Caco-2 (cell line): ENCODE data around the gene SBF2. TPM values are rescaled to one million over a fixed set of nuclear protein-coding genes. Genes with fewer than 3 reads are reported as not detected.
A peak's percentile ranks its signal among the peaks of the same experiment; 100 is the strongest.

Experiments
- BruUV-seq: library from RNA; stranded (reverse); fragments of 400-500 nt; replicated peaks from 2 replicates; lab custom pipeline; 2021; lab: Mats Ljungman, UMichigan
- CTCF ChIA-PET: fragments of 300-600 bp; sonication (Branson Sonifier 250); formaldehyde crosslinking; loops from one replicate; lab custom pipeline; 2022; ENCODE audit warnings: antibody characterized with exemption; lab: Charles Lee
- POLR2A ChIA-PET: fragments of 300-600 bp; sonication (Branson Sonifier 250); formaldehyde crosslinking; loops from one replicate; lab custom pipeline; 2022; ENCODE audit warnings: antibody characterized with exemption; lab: Charles Lee
- DNase-seq, 2 experiments: peaks; one replicate each; pipeline versions ENCODE4 v3.0.0 to v3.0.0-alpha.2; 2020 to 2022
- H3K27me3 ChIP-seq: replicated peaks from 2 replicates; pipeline ENCODE4 v1.6.0; 2011; ENCODE audit warnings: low read length; ENCODE audit not compliant: control insufficient read depth, insufficient read depth
- H3K36me3 ChIP-seq: 2 replicates; pipeline ENCODE4 v1.5.1; 2011; ENCODE audit warnings: low read length; ENCODE audit not compliant: control insufficient read depth, insufficient read depth
- H3K4me1 ChIP-seq: fragments of 250-450 bp; sonication (Bioruptor Pico); 2 replicates; pipeline ENCODE4 v1.5.1; 2020; ENCODE audit warnings: mild to moderate bottlenecking
- H3K4me3 ChIP-seq: 2 replicates; pipeline ENCODE4 v1.5.1; 2011; ENCODE audit warnings: low read depth, mild to moderate bottlenecking, control low read depth, low read length
- H3K9me3 ChIP-seq: fragments of 250-450 bp; sonication (Bioruptor Pico); 2 replicates; pipeline ENCODE4 v1.5.1; 2020; ENCODE audit warnings: mild to moderate bottlenecking, moderate library complexity
- H3K27ac Mint-ChIP-seq: one replicate; pipeline ENCODE4 v1.8.0; 2022; ENCODE audit warnings: mixed read lengths; ENCODE audit not compliant: unreplicated experiment
- H3K27me3 Mint-ChIP-seq: one replicate; pipeline ENCODE4 v1.8.0; 2022; ENCODE audit warnings: mixed read lengths; ENCODE audit not compliant: insufficient read depth, unreplicated experiment
- H3K36me3 Mint-ChIP-seq: one replicate; pipeline ENCODE4 v1.8.0; 2022; ENCODE audit warnings: mild to moderate bottlenecking, mixed read lengths; ENCODE audit not compliant: insufficient read depth, unreplicated experiment
- H3K4me1 Mint-ChIP-seq: one replicate; pipeline ENCODE4 v1.8.0; 2022; ENCODE audit warnings: low read depth, mixed read lengths; ENCODE audit not compliant: unreplicated experiment
- H3K4me3 Mint-ChIP-seq: one replicate; pipeline ENCODE4 v1.8.0; 2022; ENCODE audit warnings: mild to moderate bottlenecking, moderate library complexity, mixed read lengths; ENCODE audit not compliant: unreplicated experiment
- H3K9me3 Mint-ChIP-seq: one replicate; pipeline ENCODE4 v1.8.0; 2022; ENCODE audit warnings: mixed read lengths; ENCODE audit not compliant: unreplicated experiment
- CTCF ChIP-seq, 2 experiments: fragments of 200-600 bp in 1 of 2; IDR thresholded peaks; 1 replicate in 1 of 2; 2 replicates in 1 of 2; pipeline versions ENCODE4 v1.5.1 to v1.8.0; 2011 to 2022; ENCODE audit warnings: antibody characterized with exemption in 1 of 2, control low read depth in 1 of 2, inconsistent platforms in 1 of 2, low read depth in 1 of 2, low read length in 1 of 2, mild to moderate bottlenecking in 1 of 2, moderate library complexity in 1 of 2; ENCODE audit not compliant: insufficient read depth in 1 of 2, severe bottlenecking in 1 of 2, unreplicated experiment in 1 of 2
- intact Hi-C: fragments of 100-400 bp; cut with micrococcal nuclease; formaldehyde crosslinking; loops from one replicate; pipeline ENCODE4 v1.10.0; 2022; ENCODE audit not compliant: unreplicated experiment
- total RNA-seq: library from RNA; stranded (reverse); gene quantifications from 2 replicates; pipeline ENCODE4 v1.2.3, GENCODE V29; 2022

SBF2 gene
- total RNA-seq, 1 experiment from 2014 or later, result 72.2 TPM

GRCh38 chr11:10307022-10307399 is 13.0 kb upstream of the SBF2 start:
- 0 out of 2 replicates have a peak, but pooled peaks cover 2% of the 10 kb centered on the region for H3K36me3 ChIP-seq
- no TSS peak for BruUV-seq
- Mint-ChIP-seq H3K27me3 (peaks cover 3% of the 10 kb centered on the region), H3K36me3 (peaks cover 77% of the 10 kb centered on the region), H3K9me3 (no peaks in the 10 kb centered on the region), H3K4me3 (peak overlapping the region; percentile 85), H3K4me1 (peaks cover 38% of the 10 kb centered on the region), H3K27ac (peak overlapping the region; percentile 81)
- DNase-seq, result no peak
- H3K4me1 ChIP-seq, result peaks cover 28% of the 10 kb centered on the region
- TF ChIP-seq CTCF (IDR thresholded peaks at IDR 0.05; ENCODE audit: insufficient read depth in 1 of 2, low read depth in 1 of 2, low read length in 1 of 2, severe bottlenecking in 1 of 2, unreplicated experiment in 1 of 2), result no peak
- peak overlapping the region; percentile 64 for H3K4me3 ChIP-seq
- POLR2A ChIA-PET, result interaction anchor here (0.6 to 1.4 kb wide), 4 partner anchors 19 to 973 kb away, joined by 3 to 6 read pairs (median 4); partner anchors contain the start of gene RNF141
- no peaks in the 10 kb centered on the region for H3K9me3 ChIP-seq
- no peaks in the 10 kb centered on the region for H3K27me3 ChIP-seq
- intact Hi-C loops, result loop anchor here (1.0 to 5.0 kb wide), 3 partner anchors 45 to 450 kb away; no protein-coding TSS in a partner anchor
- CTCF ChIA-PET, result interaction anchor here (0.6 to 1.6 kb wide), 5 partner anchors 19 to 594 kb away, joined by 3 to 10 read pairs (median 5); no protein-coding TSS in a partner anchor

DNA sequence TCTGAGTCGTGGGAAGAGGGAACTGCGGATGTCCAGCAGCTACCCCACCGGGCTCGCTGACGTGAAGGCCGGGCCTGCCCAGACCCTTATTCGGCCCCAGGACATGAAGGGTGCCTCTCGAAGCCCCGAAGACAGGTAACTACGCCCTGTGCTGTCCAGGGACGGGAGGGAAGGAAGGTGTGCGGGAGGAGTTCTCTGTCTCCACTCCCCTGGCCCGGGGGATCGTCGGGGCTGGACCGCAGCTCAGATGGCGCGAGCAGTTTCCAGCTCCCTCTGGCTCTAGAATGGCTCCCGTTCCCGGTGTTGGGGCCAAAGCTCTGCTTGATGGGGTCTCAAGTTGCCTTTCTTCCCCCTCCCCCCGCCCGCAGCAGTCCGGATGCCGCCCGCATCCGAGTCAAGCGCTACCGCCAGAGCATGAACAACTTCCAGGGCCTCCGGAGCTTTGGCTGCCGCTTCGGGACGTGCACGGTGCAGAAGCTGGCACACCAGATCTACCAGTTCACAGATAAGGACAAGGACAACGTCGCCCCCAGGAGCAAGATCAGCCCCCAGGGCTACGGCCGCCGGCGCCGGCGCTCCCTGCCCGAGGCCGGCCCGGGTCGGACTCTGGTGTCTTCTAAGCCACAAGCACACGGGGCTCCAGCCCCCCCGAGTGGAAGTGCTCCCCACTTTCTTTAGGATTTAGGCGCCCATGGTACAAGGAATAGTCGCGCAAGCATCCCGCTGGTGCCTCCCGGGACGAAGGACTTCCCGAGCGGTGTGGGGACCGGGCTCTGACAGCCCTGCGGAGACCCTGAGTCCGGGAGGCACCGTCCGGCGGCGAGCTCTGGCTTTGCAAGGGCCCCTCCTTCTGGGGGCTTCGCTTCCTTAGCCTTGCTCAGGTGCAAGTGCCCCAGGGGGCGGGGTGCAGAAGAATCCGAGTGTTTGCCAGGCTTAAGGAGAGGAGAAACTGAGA is 12.2 kb upstream of the SBF2 start:
- H3K27ac Mint-ChIP-seq, result peak overlapping the region; percentile 81
- peak in 1 of 2 experiments; percentile 40 for DNase-seq
- intact Hi-C loops, result loop anchor here (5.0 kb wide), 2 partner anchors 46 to 449 kb away; no protein-coding TSS in a partner anchor
- Histone ChIP-seq H3K4me1 (peaks cover 33% of the 10 kb centered on the region), H3K4me3 (peak overlapping the region; percentile 64), H3K9me3 (no peaks in the 10 kb centered on the region), H3K36me3 (0 out of 2 replicates have a peak, but pooled peaks cover 2% of the 10 kb centered on the region), H3K27me3 (no peaks in the 10 kb centered on the region)
- peaks cover 71% of the 10 kb centered on the region for H3K36me3 Mint-ChIP-seq
- CTCF ChIA-PET, result interaction anchor here (1.6 to 4.5 kb wide), 3 partner anchors 20 to 99 kb away, joined by 14 to 44 read pairs (median 34); no protein-coding TSS in a partner anchor
- TSS peak; percentile 67 for BruUV-seq
- POLR2A ChIA-PET, result interaction anchor here (0.6 to 2.9 kb wide), 6 partner anchors 13 to 1059 kb away, joined by 3 to 16 read pairs (median 3); partner anchors contain the start of gene SBF2
- TF ChIP-seq CTCF (IDR thresholded peaks at IDR 0.05; ENCODE audit: insufficient read depth in 1 of 2, low read depth in 1 of 2, low read length in 1 of 2, severe bottlenecking in 1 of 2, unreplicated experiment in 1 of 2), result no peak
- H3K27me3 Mint-ChIP-seq, result peaks cover 3% of the 10 kb centered on the region
- H3K9me3 Mint-ChIP-seq, result no peaks in the 10 kb centered on the region
- peak overlapping the region; percentile 85 for H3K4me3 Mint-ChIP-seq
- peaks cover 37% of the 10 kb centered on the region for H3K4me1 Mint-ChIP-seq
